Kidney (tissue), 14 donors: ENCODE measurements around the gene PGAP2. TPM values are rescaled to one million over a fixed set of nuclear protein-coding genes. Genes with fewer than 3 reads are reported as not detected.

Experiments
- DNase-seq, 5 donors: peaks; one replicate each; pipeline ENCODE4 v3.0.0-alpha.2; 2013 to 2020
- FAIRE-seq: peaks from 2 replicates; lab custom pipeline; 2012; peaks lifted over from hg19 to GRCh38; lab: Jason Lieb, UNC
- H3K27ac ChIP-seq, 2 donors: one replicate each; pipeline ENCODE4 v1.7.0; 2013; ENCODE audit warnings: low read depth in 2 of 2, low read length in 2 of 2, inconsistent platforms in 1 of 2
- H3K27me3 ChIP-seq: one replicate; pipeline ENCODE4 v1.7.1; 2013; ENCODE audit warnings: low read length, inconsistent platforms; ENCODE audit not compliant: control insufficient read depth, insufficient read depth
- H3K36me3 ChIP-seq, 3 donors: one replicate each; pipeline versions ENCODE4 v1.7.0 to v1.7.1; 2013; ENCODE audit warnings: low read length in 3 of 3, control low read depth in 1 of 3, inconsistent platforms in 1 of 3; ENCODE audit not compliant: insufficient read depth in 3 of 3, control insufficient read depth in 2 of 3
- H3K4me1 ChIP-seq, 3 donors: one replicate each; pipeline versions ENCODE4 v1.7.0 to v1.7.1; 2013; ENCODE audit warnings: low read length in 3 of 3, inconsistent platforms in 1 of 3, low read depth in 1 of 3; ENCODE audit not compliant: control insufficient read depth in 2 of 3, insufficient read depth in 2 of 3
- H3K4me3 ChIP-seq, 3 donors: one replicate each; pipeline versions ENCODE4 v1.7.0 to v1.8.1; 2013; ENCODE audit warnings: low read length in 3 of 3, control low read depth in 1 of 3, inconsistent platforms in 1 of 3
- H3K9ac ChIP-seq, 3 donors: one replicate each; pipeline versions ENCODE4 v1.7.0 to v1.7.1; 2013; ENCODE audit warnings: low read length in 3 of 3, control low read depth in 1 of 3, inconsistent platforms in 1 of 3
- H3K9me3 ChIP-seq, 3 donors: one replicate each; pipeline versions ENCODE4 v1.7.0 to v1.7.1; 2013; ENCODE audit warnings: low read length in 3 of 3, control low read depth in 1 of 3, inconsistent platforms in 1 of 3; ENCODE audit not compliant: control insufficient read depth in 2 of 3, insufficient read depth in 1 of 3
- intact Hi-C: fragments of 100-400 bp; cut with DNase I; formaldehyde crosslinking; loops from one replicate; pipeline ENCODE4 v1.11.1; 2022
- polyA plus RNA-seq: library from polyadenylated mRNA; stranded (reverse); fragments of 350-450 nt; fragmentation: Illumina TruSeq; extraction: RNeasy Lipid Tissue Mini Kit (QIAGEN cat#74804); gene quantifications from one replicate; pipeline ENCODE4 v1.2.3, GENCODE V29; 2014; ENCODE audit warnings: low read depth, low replicate concordance; ENCODE audit not compliant: insufficient read depth
- total RNA-seq: library from RNA; stranded (reverse); fragmentation: NEBNext Ultra II Directional; extraction: Animal tissue kit (Norgen Biotek cat#: 25700); gene quantifications from one replicate; pipeline ENCODE4 v1.2.1, GENCODE V29; 2021
- TF ChIP-seq, protein P1 (sequence below): IDR thresholded peaks from 3 replicates; pipeline ENCODE4 v1.5.1; 2012; ENCODE audit warnings: mild to moderate bottlenecking, moderate library complexity, borderline replicate concordance; ENCODE audit not compliant: insufficient read depth; ENCODE audit errors: extremely low read depth
- donor health status: control.
- donor health status: control.
- donor health status: control.
- donor health status: control.
- donor health status: control.
- donor health status: DM: yes; HTN: yes; CAD: no.
- donor health status: Normal renal cell carcinoma (clear cell type).

Gene PGAP2
- total and polyA plus RNA-seq, 2 donors from 2014 or later, result 17.5 to 19.5 TPM

- FAIRE-seq, result no peak
- intact Hi-C loops, result no loop called here
- DNase-seq, result peak in 1 of 5 donors; percentile 82
- H3K36me3 ChIP-seq, result no peaks in the 10 kb centered on the region
- no peaks in the 10 kb centered on the region for H3K9me3 ChIP-seq
- peak overlapping the region; percentile 58 to 79 (median 75) for H3K4me3 ChIP-seq
- TF ChIP-seq, protein P1, sequence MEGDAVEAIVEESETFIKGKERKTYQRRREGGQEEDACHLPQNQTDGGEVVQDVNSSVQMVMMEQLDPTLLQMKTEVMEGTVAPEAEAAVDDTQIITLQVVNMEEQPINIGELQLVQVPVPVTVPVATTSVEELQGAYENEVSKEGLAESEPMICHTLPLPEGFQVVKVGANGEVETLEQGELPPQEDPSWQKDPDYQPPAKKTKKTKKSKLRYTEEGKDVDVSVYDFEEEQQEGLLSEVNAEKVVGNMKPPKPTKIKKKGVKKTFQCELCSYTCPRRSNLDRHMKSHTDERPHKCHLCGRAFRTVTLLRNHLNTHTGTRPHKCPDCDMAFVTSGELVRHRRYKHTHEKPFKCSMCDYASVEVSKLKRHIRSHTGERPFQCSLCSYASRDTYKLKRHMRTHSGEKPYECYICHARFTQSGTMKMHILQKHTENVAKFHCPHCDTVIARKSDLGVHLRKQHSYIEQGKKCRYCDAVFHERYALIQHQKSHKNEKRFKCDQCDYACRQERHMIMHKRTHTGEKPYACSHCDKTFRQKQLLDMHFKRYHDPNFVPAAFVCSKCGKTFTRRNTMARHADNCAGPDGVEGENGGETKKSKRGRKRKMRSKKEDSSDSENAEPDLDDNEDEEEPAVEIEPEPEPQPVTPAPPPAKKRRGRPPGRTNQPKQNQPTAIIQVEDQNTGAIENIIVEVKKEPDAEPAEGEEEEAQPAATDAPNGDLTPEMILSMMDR, result no peak
- H3K9ac ChIP-seq, result peak overlapping the region; percentile 37 to 85 (median 77)
- H3K4me1 ChIP-seq, result peaks cover 0 to 27% (median 12%) of the 10 kb centered on the region in 3 donors
- H3K27me3 ChIP-seq, result no peaks in the 10 kb centered on the region
- H3K27ac ChIP-seq, result peak overlapping the region; percentile 80 to 85
Measured at GRCh38 chr11:3840004-3840869, 31.9 kb downstream of the PGAP2 start.

DNA sequence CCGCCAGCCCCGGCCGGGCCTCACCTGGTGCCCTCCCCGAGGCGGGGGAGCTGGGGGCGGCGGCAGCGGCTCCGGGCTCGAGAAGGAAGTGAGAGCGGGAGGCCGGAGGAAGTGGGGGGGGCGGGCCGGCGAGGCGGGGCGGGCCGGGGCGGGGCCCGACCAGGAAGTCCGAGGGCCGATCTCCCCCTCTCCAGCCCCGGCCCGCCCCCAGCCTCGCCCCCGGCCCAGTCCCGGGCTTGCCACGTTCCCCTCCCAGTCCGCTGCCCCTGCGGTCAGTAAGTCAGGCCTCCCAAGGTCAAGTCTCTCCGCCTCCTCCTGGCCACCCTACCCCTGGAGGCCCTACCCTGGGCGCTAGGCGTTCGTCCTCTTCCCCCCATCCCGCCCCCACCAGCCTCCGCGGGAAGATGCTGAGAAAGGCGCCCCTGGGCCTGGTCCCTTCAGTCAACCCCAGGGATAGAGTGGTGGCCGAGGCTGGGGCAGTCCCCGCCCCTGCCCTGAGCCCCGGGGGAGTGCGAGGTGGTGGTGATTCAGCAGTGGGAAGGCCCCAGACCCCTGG is 32.6 kb downstream of the PGAP2 start, which contains the start of gene RHOG:
TSS of gene RHOG (minus strand) at position 90 of the 556 bp plus-strand sequence. CDS start 12,821 bp downstream, outside the sequence.
- Histone ChIP-seq H3K4me1 (peaks cover 0 to 22% (median 8%) of the 10 kb centered on the region in 3 donors), H3K27me3 (no peaks in the 10 kb centered on the region), H3K36me3 (no peaks in the 10 kb centered on the region), H3K27ac (peak within 1 kb of the TSS; percentile 92), H3K9me3 (no peaks in the 10 kb centered on the region), H3K4me3 (peak within 1 kb of the TSS; percentile 58 to 79 (median 75)), H3K9ac (peak within 1 kb of the TSS; percentile 37 to 85 (median 82))
- no peak for FAIRE-seq
- DNase-seq, result peak; percentile 78 to 97 (median 87)
- TF ChIP-seq, protein P1, result no peak
- intact Hi-C loops, result no loop called here

DNA sequence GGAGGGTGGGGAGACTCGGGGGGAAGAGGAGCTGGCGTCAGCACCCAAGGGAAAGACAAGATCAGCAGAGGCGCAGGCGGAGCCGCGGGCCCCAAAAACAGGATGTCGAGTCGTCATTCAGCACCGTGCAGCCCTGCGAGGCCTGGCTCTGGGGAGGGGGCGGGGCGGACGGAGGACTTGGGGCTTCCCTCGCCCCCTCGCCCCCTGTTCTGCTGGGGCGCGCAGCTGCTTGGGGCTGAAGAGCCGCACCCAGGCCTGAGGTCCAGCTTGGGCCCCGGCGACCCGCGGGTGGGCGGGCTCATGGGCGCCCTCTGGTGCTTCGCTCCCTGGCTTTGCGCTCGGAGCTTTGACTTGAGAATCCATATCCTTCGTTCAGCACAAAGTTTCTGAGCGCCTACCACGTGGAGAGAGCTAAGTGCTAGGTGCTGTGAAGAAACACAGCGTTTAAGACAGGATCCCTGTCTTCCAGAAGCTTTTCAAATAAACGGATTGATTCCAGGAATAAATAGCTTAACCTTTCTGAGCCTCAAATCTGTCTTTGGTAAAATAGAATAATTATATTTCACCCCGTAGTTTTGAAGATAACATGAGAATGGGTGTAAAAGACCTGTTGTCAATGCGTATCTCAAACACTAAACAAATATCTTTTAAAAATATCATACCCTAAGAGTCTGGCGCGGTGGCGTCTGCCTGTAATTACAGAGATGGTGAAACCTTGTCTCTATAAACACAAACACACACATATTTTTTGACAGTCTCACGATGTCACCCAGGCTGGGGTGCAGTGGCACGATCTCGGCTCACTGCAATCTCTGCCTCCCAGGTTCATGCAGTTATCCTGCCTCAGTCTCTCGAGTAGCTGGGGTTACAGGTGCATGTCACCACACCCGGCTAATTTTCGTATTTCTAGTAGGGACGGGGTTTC is 33.3 kb downstream of the PGAP2 start:
- TF ChIP-seq, protein P1, result peak; percentile 47
- H3K27ac ChIP-seq, result peak overlapping the region; percentile 92
- peak overlapping the region; percentile 23 to 75 (median 52) for H3K4me3 ChIP-seq
- H3K9ac ChIP-seq, result peak overlapping the region in 1 of 3 donors; percentile 82
- H3K27me3 ChIP-seq, result no peaks in the 10 kb centered on the region
- H3K36me3 ChIP-seq, result no peaks in the 10 kb centered on the region
- H3K9me3 ChIP-seq, result no peaks in the 10 kb centered on the region
- peaks cover 0 to 22% (median 8%) of the 10 kb centered on the region in 3 donors for H3K4me1 ChIP-seq
- intact Hi-C loops, result no loop called here
- no peak for FAIRE-seq
- peak; percentile 83 to 94 (median 88) for DNase-seq
